GM12891 (cell line): ENCODE data around the gene CERS3.

Source experiments
- DNase-seq: peaks from one replicate; pipeline ENCODE4 v3.0.0; 2011; ENCODE audit warnings: low spot score; ENCODE audit not compliant: insufficient read length
- FAIRE-seq: peaks from 2 replicates; lab custom pipeline; 2011; peaks lifted over from hg19 to GRCh38; lab: Jason Lieb, UNC
- PAX5 ChIP-seq: IDR thresholded peaks from 2 replicates; pipeline ENCODE4 v1.6.1; 2011; ENCODE audit warnings: low read length, moderate library complexity, mild to moderate bottlenecking; ENCODE audit not compliant: insufficient read depth, severe bottlenecking
- POLR2A ChIP-seq: IDR thresholded peaks from 2 replicates; pipeline ENCODE4 v1.6.1; 2011; ENCODE audit warnings: low read depth, low read length, control low read depth
- POLR2AphosphoS5 ChIP-seq: IDR thresholded peaks from 2 replicates; pipeline ENCODE4 v1.6.1; 2011; ENCODE audit warnings: low read depth, low read length, control low read depth
- POU2F2 ChIP-seq: IDR thresholded peaks from 2 replicates; pipeline ENCODE4 v1.6.1; 2011; ENCODE audit warnings: low read depth, mild to moderate bottlenecking, control low read depth, low read length, moderate library complexity
- SPI1 ChIP-seq: IDR thresholded peaks from 2 replicates; pipeline ENCODE4 v1.6.1; 2011; ENCODE audit warnings: low read depth, low read length, control low read depth
- TAF1 ChIP-seq: IDR thresholded peaks from 2 replicates; pipeline ENCODE4 v1.6.1; 2011; ENCODE audit warnings: low read depth, low read length, control low read depth

Gene CERS3

GRCh38 chr15:100520132-100520921 is 8.4 kb downstream of the CERS3 start:
- DNase-seq: no peak
- FAIRE-seq: no peak
- no peak for TF ChIP-seq PAX5
- no peak for TF ChIP-seq SPI1
- no peak for TF ChIP-seq POLR2A
- no peak for TF ChIP-seq POLR2AphosphoS5
- no peak for TF ChIP-seq POU2F2
- TF ChIP-seq TAF1: no peak

GRCh38 chr15:100517846-100518245 is 10.9 kb downstream of the CERS3 start:
- FAIRE-seq (no peak), DNase-seq (no peak)
- TF ChIP-seq POLR2A (no peak), SPI1 (no peak), PAX5 (no peak), TAF1 (no peak), POU2F2 (no peak), POLR2AphosphoS5 (no peak)

- TF ChIP-seq SPI1 (no peak), POU2F2 (no peak), PAX5 (no peak), TAF1 (no peak), POLR2A (no peak), POLR2AphosphoS5 (no peak)
- no peak for DNase-seq
- FAIRE-seq: no peak
These were observed 11.9 kb downstream of the CERS3 start for GRCh38 chr15:100516643-100517512.

GRCh38 chr15:100515758-100516157 is 13.0 kb downstream of the CERS3 start:
- no peak for FAIRE-seq
- TF ChIP-seq PAX5: no peak
- DNase-seq: no peak

GRCh38 chr15:100508641-100509300 is 20.0 kb downstream of the CERS3 start:
- peak; percentile 23; the same call in 1 of the 2 replicates for TF ChIP-seq SPI1
- TF ChIP-seq TAF1: no peak
- no peak for TF ChIP-seq POU2F2
- no peak for TF ChIP-seq POLR2AphosphoS5
- DNase-seq (no peak), FAIRE-seq (no peak)

- DNase-seq (no peak), FAIRE-seq (no peak)
- TF ChIP-seq SPI1 (no peak), POLR2AphosphoS5 (no peak), TAF1 (no peak), POLR2A (no peak), PAX5 (no peak), POU2F2 (no peak)
These were observed 26.1 kb downstream of the CERS3 start for GRCh38 chr15:100502651-100503050.

GRCh38 chr15:100501117-100501516 is 27.6 kb downstream of the CERS3 start:
- TF ChIP-seq POU2F2: no peak
- no peak for TF ChIP-seq POLR2A
- no peak for TF ChIP-seq POLR2AphosphoS5
- no peak for TF ChIP-seq SPI1
- no peak for TF ChIP-seq PAX5
- TF ChIP-seq TAF1: no peak
- FAIRE-seq: no peak
- no peak for DNase-seq

- TF ChIP-seq PAX5: no peak
- no peak for TF ChIP-seq POLR2A
- TF ChIP-seq POU2F2: no peak
- TF ChIP-seq TAF1: no peak
- no peak for TF ChIP-seq SPI1
- TF ChIP-seq POLR2AphosphoS5: no peak
- no peak for DNase-seq
- no peak for FAIRE-seq
These were observed 28.3 kb downstream of the CERS3 start for GRCh38 chr15:100500226-100500990.
